ENCODE results near the gene LRRC61. TPM values are rescaled to one million over a fixed set of nuclear protein-coding genes. Genes with fewer than 3 reads are reported as not detected.
"Not testable (repeated sequence)": the region's sequence is repeated elsewhere in the genome, so short reads cannot be mapped to it uniquely, and the experiment has no call there.

Gene LRRC61
- polyA plus RNA-seq, 3 donors: 21.9 to 30.2 (median 24.6) TPM

DNA sequence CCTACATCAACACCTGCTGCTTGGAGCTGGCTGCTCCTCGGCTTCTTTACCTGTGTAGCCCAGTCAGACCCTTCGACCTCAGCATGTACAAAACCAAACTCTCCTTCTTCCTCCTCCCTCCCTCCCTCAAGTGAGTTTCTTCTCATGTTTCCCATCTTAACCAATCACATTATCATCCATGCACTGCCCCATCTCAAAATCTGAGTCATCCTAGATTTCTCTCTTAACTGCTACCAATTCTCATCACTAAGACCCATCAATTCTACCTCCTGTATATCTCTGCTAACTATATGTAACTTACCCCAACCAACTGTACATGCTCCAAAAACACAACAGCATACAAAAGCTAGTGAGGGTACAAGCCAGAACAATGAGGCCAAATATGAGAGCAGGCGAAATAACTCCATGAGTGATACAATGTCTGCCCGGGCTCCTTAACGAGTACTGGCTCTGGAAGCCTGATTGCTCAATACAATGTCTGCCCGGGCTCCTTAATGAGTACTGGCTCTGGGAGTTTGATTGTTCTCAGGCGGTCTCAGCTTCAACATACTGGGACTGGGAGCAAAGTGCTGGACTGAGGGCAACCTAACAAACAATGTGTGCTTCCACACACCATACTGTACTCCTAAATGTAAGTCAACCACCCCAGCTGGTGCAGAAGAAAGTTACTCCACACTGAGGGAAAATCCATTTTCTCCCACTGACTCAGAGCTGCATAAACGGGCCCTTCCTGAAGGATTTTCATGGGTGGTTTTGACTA, 18.5 kb upstream of the LRRC61 start:
- DNase-seq (ENCODE audit: extremely low read depth in 1 of 11, low read depth in 9 of 11, low spot score in 4 of 11): not testable (repeated sequence)

DNA sequence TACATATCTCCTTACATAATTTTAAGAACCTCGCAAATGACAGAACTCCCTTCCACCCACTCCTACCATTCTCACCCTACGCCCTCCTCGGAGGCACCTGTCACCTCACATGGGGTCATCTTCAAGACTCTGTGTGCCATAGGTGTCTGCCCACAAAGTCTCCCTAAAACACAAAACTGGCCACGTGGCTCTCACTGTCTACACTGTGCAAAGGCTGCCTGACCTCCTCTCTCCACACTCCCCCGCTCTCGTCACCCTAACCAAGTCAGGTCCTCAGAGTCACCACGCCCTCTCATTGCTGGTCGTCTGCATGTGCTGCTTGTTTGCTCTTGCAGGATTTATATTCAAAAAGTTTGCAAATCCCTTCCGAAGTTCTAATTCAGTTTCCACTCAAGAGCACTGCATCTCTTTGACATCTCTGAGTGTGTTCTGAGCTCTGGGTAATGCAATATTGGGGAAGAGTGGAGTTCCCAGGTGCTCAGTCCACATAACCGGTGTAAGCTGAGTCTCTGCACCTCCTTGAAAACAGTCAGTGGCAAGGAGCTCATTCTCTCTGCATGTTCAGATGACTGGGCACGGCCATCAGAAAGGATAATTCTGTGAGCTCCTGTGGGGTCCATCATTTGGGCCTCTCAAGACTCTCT, 17.8 kb upstream of the LRRC61 start:
- DNase-seq (ENCODE audit: extremely low read depth in 1 of 11, low read depth in 9 of 11, low spot score in 4 of 11): not testable (repeated sequence)

DNA sequence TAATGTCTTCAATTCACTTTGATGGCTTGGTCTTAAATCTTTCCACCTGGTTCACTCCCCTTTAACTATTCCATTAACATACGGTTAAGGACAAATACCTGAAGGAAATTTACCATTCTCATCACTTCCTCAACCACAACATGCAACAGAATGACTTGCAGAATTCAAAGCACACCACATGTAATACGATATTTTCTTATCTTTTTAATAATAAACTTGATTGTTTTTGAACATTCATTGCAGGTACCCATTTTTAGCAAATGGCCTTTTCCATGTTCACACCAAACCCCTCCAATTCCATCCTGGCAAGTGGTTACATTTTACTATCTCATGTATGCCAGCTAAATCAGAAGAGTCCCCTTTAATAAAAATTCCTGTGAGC, 17.3 kb upstream of the LRRC61 start:
- DNase-seq (ENCODE audit: extremely low read depth in 1 of 11, low read depth in 9 of 11, low spot score in 4 of 11): not testable (repeated sequence)

- not testable (repeated sequence) for DNase-seq (ENCODE audit: extremely low read depth in 1 of 11, low read depth in 9 of 11, low spot score in 4 of 11)
Measured at GRCh38 chr7:150306377-150306776, 16.8 kb upstream of the LRRC61 start.

DNA sequence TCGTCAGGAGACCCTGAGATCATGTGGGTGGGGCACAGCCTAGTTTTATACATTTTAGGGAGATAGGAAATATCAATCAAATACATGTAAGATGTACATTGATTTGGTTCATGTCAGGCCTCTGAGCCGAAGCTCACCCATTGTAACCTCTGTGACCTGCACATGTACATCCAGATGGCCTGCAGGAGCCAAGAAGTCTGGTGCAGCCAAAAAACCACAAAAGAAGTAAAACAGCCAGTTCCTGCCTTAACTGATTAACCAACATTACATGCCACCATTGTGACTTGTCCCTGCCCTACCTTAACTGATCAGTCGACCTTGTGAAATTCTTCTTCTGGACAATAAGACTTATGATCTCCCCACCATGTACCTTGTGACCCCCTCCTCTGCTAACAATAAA, 16.0 kb upstream of the LRRC61 start:
- no peak for DNase-seq (ENCODE audit: extremely low read depth in 1 of 11, low read depth in 9 of 11, low spot score in 4 of 11)

DNA sequence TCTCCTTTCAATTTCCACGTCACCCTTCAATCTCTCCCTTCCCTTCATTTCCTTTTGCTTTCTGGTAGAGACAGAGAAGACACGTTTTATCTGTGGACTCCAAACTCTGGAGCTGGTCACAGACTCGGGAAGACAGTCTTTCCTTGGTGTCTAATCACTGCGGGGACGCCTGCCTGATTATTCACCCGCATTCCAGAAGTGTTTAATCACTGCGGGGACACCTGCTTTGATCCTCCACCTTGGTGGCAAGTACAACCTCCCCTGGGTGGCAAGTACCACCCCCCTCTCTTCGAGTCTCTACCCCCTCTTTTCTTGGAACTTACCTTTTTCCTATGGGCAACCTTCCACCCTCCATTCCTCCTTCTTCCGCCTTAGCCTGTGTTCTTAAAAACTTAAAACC, 15.3 kb upstream of the LRRC61 start:
- DNase-seq (ENCODE audit: extremely low read depth in 1 of 11, low read depth in 9 of 11, low spot score in 4 of 11): no peak

- DNase-seq (ENCODE audit: extremely low read depth in 1 of 11, low read depth in 9 of 11, low spot score in 4 of 11): no peak
Measured at GRCh38 chr7:150308575-150308974, 14.6 kb upstream of the LRRC61 start.

- DNase-seq (ENCODE audit: extremely low read depth in 1 of 11, low read depth in 9 of 11, low spot score in 4 of 11): no peak
Measured at GRCh38 chr7:150311146-150311545, 12.0 kb upstream of the LRRC61 start.

- DNase-seq (ENCODE audit: extremely low read depth in 1 of 11, low read depth in 9 of 11, low spot score in 4 of 11): no peak
Measured at GRCh38 chr7:150311711-150312110, 11.4 kb upstream of the LRRC61 start.

DNA sequence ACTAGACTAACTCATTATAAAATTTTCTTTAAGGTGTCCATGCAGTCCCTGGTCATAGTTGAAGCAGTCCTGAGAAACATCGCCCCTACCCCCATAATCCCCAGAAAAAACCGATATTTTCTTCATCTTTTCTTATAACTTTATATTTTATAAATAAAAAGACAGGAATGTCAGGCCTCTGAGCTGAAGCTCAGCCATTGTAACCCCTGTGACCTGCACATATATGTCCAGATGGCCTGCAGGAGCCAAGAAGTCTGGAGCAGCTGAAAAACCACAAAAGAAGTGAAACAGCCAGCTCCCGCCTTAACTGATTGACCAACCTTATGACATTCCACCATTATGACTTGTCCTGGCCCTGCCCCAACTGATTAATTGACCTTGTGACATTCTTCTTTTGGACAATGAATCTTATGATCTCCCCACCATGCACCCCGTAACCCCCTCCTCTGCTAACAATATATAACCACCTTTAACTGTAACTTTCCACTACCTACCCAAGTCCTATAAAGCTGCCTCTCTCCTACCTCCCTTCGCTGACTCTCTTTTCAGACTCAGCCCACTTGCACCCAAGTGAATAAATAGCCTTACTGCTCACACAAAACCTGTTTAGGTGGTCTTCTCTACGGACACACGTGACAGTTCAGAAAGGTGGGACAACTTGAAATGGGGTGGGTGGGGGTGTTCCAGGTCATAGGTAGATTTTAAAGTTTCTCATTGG, 10.3 kb upstream of the LRRC61 start:
- DNase-seq (ENCODE audit: extremely low read depth in 1 of 11, low read depth in 9 of 11, low spot score in 4 of 11): not testable (repeated sequence)

GRCh38 chr7:150313367-150313809, 9.8 kb upstream of the LRRC61 start:
- DNase-seq (ENCODE audit: extremely low read depth in 1 of 11, low read depth in 9 of 11, low spot score in 4 of 11): no peak

- no peak for DNase-seq (ENCODE audit: extremely low read depth in 1 of 11, low read depth in 9 of 11, low spot score in 4 of 11)
Measured at GRCh38 chr7:150313870-150314269, 9.3 kb upstream of the LRRC61 start.

GRCh38 chr7:150314639-150315239, 8.4 kb upstream of the LRRC61 start:
- DNase-seq (ENCODE audit: extremely low read depth in 1 of 11, low read depth in 9 of 11, low spot score in 4 of 11): no peak

- DNase-seq (ENCODE audit: extremely low read depth in 1 of 11, low read depth in 9 of 11, low spot score in 4 of 11): not testable (repeated sequence)
Measured at GRCh38 chr7:150316987-150317386, 6.2 kb upstream of the LRRC61 start.

DNA sequence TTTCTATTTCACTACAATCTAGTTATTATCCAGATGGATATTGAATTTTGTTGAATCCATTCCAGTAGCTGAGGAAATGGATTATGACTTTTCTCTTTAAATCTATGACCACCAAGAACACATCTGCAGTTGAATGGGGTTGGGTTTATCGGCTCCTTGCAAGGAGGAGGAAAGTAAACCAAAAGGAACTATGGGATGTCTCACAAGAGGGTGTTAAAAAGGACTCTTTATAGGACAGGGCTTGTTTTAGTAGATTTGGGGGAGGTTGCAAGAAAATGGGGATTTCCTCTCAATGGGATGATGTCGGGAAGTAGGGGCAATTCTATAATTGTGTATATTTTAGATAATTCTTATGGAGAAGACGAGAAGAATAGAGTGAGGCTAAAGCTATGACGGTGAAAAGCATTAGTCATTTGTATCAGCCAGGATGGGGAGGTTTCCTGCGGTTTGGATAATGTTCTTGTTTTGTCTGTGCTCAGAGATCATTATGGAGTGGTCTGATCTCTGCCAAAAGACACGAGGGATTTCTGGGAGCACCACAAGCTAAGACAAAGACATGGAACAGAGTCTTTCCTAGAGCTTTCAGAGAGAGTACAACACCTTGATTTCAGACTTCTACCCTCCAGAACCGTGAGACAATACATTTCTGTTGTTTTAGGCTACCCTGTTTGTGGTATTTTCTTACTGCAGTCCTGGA, 5.3 kb upstream of the LRRC61 start:
- no peak for DNase-seq (ENCODE audit: extremely low read depth in 1 of 11, low read depth in 9 of 11, low spot score in 4 of 11)

DNA sequence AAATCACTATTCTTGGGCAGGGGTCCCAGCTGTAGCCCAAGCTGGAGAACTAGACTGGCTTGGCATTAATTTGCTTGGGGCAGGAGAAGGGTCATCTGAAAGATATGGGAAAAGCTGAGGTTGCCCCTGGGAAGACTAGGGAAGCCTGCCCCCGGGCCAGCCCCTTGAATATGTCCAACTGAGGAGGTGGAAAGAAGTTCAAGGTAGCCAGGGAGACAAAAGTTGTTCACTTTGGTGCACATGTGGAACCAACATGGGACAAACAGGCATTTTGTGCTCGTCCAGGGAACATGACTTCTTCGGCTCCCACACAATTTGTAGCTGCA, 1.4 kb upstream of the LRRC61 start:
- no peak for DNase-seq (ENCODE audit: extremely low read depth in 1 of 11, low read depth in 9 of 11, low spot score in 4 of 11)

DNA sequence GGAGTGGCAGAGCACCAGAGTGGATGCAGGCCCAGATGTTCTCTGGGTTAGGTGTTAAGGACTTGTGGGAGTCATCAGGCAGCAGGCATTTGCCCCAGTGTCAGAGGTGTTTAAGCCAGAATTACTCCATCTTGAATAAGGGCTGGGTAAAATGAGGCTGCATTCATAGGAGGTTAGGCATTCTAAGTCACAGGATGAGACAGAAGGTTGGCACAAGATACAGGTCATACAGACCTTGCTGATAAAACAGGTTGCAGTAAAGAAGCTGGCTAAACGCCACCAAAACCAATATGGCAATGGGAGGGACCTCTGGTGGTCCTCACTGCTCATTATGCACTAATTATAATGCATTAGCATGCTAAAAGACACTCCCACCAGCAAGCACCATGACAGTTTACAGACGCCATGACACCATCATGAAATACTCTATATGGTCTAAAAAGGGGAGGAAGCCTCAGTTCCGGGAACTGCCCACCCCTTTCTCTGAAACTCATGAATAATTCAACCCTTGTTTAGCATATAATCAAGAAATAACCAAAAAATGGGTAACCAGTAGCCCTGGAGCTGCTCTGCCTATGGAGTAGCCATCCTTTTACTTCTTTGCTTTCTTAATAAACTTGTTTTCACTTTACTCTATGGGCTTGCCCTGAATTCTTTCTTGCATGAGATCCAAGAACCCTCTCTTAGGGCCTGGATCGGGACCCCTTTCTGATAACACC, 882 bp upstream of the LRRC61 start:
- DNase-seq (ENCODE audit: extremely low read depth in 1 of 11, low read depth in 9 of 11, low spot score in 4 of 11): no peak

- DNase-seq (ENCODE audit: extremely low read depth in 1 of 11, low read depth in 9 of 11, low spot score in 4 of 11): no peak
Measured at GRCh38 chr7:150323682-150324372, 672 bp downstream of the LRRC61 start.

All from renal cortex interstitium (tissue), 11 donors.